HG03025 (cell line): ENCODE measurements around the gene NFYC.
A peak's percentile ranks its signal among the peaks of the same experiment; 100 is the strongest.

Source experiments
- ATAC-seq: cut with Tn5 transposase; IDR thresholded peaks from one replicate; pipeline ENCODE4 v1.9.1; 2021; ENCODE audit warnings: mild to moderate bottlenecking, moderate library complexity; ENCODE audit not compliant: unreplicated experiment, low FRiP score

Gene NFYC

GRCh38 chr1:40691538-40692428 lies at the start of gene NFYC:
TSS of gene NFYC (plus strand) at chr1:40691704. CDS start at chr1:40738844, 47,140 bp downstream.
- peak; percentile 78 for ATAC-seq

- no peak for ATAC-seq
Observed at GRCh38 chr1:40645118-40645680, 46.3 kb upstream of the NFYC start.

GRCh38 chr1:40646315-40646714 lies 45.2 kb upstream of the NFYC start:
- ATAC-seq = no peak

- ATAC-seq = no peak
Observed at GRCh38 chr1:40648200-40648599, 43.3 kb upstream of the NFYC start.

- ATAC-seq = no peak
Observed at GRCh38 chr1:40648928-40649591, 42.4 kb upstream of the NFYC start.

- ATAC-seq = no peak
Observed at GRCh38 chr1:40649592-40649930, 41.9 kb upstream of the NFYC start.

- no peak for ATAC-seq
Observed at GRCh38 chr1:40650075-40650474, 41.4 kb upstream of the NFYC start.

GRCh38 chr1:40651138-40651857 lies 40.2 kb upstream of the NFYC start:
- no peak for ATAC-seq

- ATAC-seq = no peak
Observed at GRCh38 chr1:40652468-40652867, 39.0 kb upstream of the NFYC start.

GRCh38 chr1:40652979-40653378 lies 38.5 kb upstream of the NFYC start:
- no peak for ATAC-seq

GRCh38 chr1:40653851-40654537 lies 37.5 kb upstream of the NFYC start:
- ATAC-seq = no peak

- no peak for ATAC-seq
Observed at GRCh38 chr1:40657046-40657445, 34.5 kb upstream of the NFYC start.

GRCh38 chr1:40658751-40659648 lies 32.5 kb upstream of the NFYC start:
- ATAC-seq = no peak

- ATAC-seq = no peak
Observed at GRCh38 chr1:40659649-40659947, 31.9 kb upstream of the NFYC start.

GRCh38 chr1:40661678-40662077 lies 29.8 kb upstream of the NFYC start:
- ATAC-seq = no peak

- no peak for ATAC-seq
Observed at GRCh38 chr1:40662151-40662550, 29.4 kb upstream of the NFYC start.

GRCh38 chr1:40662864-40663263 lies 28.6 kb upstream of the NFYC start:
- no peak for ATAC-seq

- ATAC-seq = no peak
Observed at GRCh38 chr1:40663324-40664166, 28.0 kb upstream of the NFYC start.

GRCh38 chr1:40664167-40664537 lies 27.4 kb upstream of the NFYC start:
- ATAC-seq = no peak
